ENCODE measurements around the gene ERO1A.

DNA sequence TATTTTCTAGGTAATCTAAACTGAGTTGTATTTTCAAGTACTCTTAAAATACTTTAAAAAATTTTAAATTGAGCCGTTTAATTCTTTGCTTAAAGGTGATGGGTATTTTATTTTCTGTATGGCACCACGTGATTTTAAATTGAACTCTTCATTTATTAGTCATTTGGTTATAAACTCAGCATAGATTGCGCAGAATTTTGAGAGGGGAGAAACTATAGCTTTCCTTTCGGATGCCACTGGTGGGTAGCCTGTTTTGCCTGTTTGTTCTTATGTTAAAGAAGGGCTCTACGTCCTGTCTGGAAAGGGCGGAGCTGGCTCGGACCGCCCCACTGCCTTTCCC is 34.2 kb upstream of the ERO1A start:
- TF ChIP-seq POLR2A (IDR thresholded peaks at IDR 0.05) = no peak
- TF ChIP-seq, protein P1, sequence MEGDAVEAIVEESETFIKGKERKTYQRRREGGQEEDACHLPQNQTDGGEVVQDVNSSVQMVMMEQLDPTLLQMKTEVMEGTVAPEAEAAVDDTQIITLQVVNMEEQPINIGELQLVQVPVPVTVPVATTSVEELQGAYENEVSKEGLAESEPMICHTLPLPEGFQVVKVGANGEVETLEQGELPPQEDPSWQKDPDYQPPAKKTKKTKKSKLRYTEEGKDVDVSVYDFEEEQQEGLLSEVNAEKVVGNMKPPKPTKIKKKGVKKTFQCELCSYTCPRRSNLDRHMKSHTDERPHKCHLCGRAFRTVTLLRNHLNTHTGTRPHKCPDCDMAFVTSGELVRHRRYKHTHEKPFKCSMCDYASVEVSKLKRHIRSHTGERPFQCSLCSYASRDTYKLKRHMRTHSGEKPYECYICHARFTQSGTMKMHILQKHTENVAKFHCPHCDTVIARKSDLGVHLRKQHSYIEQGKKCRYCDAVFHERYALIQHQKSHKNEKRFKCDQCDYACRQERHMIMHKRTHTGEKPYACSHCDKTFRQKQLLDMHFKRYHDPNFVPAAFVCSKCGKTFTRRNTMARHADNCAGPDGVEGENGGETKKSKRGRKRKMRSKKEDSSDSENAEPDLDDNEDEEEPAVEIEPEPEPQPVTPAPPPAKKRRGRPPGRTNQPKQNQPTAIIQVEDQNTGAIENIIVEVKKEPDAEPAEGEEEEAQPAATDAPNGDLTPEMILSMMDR (IDR thresholded peaks at IDR 0.05) = no peak

All from right lobe of liver (tissue), 4 donors.